A673 (cell line): ENCODE data around the gene PHC2. TPM values are rescaled to one million over a fixed set of nuclear protein-coding genes. Genes with fewer than 3 reads are reported as not detected.

Source experiments
- BruUV-seq: library from RNA; stranded (reverse); fragments of 400-500 nt; replicated peaks from 2 replicates; lab custom pipeline; 2021; lab: Mats Ljungman, UMichigan
- CTCF ChIA-PET: fragments of 300-600 bp; sonication (Branson Sonifier 250); formaldehyde crosslinking; loops from one replicate; lab custom pipeline; 2022; ENCODE audit warnings: antibody characterized with exemption; lab: Charles Lee
- POLR2A ChIA-PET: fragments of 300-600 bp; sonication (Branson Sonifier 250); formaldehyde crosslinking; loops from one replicate; lab custom pipeline; 2022; ENCODE audit warnings: antibody characterized with exemption; ENCODE audit not compliant: low non-redundant PET; lab: Charles Lee
- DNase-seq: peaks from one replicate; pipeline ENCODE4 v3.0.0-alpha.2; 2015; ENCODE audit warnings: low spot score
- H3K27ac ChIP-seq: fragments of 200-600 bp; sonication (generic); 2 replicates; pipeline ENCODE4 v1.5.1; 2016; ENCODE audit warnings: mixed run types, low read depth, mild to moderate bottlenecking, mixed read lengths, antibody characterized with exemption, low read length; ENCODE audit not compliant: poor library complexity, severe bottlenecking
- H3K27me3 ChIP-seq: fragments of 200-600 bp; sonication (generic); replicated peaks from 2 replicates; pipeline ENCODE4 v1.6.1; 2017; ENCODE audit warnings: mixed run types, low read depth, mild to moderate bottlenecking, mixed read lengths, antibody characterized with exemption, low read length; ENCODE audit not compliant: insufficient read depth, poor library complexity
- H3K36me3 ChIP-seq: fragments of 200-600 bp; sonication (generic); 2 replicates; pipeline ENCODE4 v1.6.1; 2016; ENCODE audit warnings: mixed run types, mild to moderate bottlenecking, mixed read lengths, antibody characterized with exemption, low read length; ENCODE audit not compliant: insufficient read depth, poor library complexity, severe bottlenecking
- H3K4me1 ChIP-seq: fragments of 200-600 bp; sonication (generic); 2 replicates; pipeline ENCODE4 v1.6.1; 2017; ENCODE audit warnings: mixed run types, mild to moderate bottlenecking, mixed read lengths, antibody characterized with exemption, low read length; ENCODE audit not compliant: insufficient read depth, poor library complexity, severe bottlenecking
- H3K4me3 ChIP-seq: fragments of 200-600 bp; sonication (generic); 2 replicates; pipeline ENCODE4 v1.5.1; 2016; ENCODE audit warnings: low read depth, mixed run types, mild to moderate bottlenecking, mixed read lengths, low read length; ENCODE audit not compliant: poor library complexity, severe bottlenecking
- H3K9me3 ChIP-seq: fragments of 200-600 bp; sonication (generic); 2 replicates; pipeline ENCODE4 v1.6.1; 2016; ENCODE audit warnings: mixed run types, low read depth, mild to moderate bottlenecking, mixed read lengths, antibody characterized with exemption, low read length; ENCODE audit not compliant: poor library complexity, severe bottlenecking
- CTCF ChIP-seq: fragments of 300-800, 200-600 bp; sonication (generic); conservative IDR thresholded peaks from 2 replicates; pipeline ENCODE4 v1.5.1; 2017; ENCODE audit warnings: low read depth, mild to moderate bottlenecking, antibody characterized with exemption, low read length, moderate library complexity, mixed read lengths
- EZH2 ChIP-seq: fragments of 200-600 bp; sonication (generic); IDR thresholded peaks from 2 replicates; pipeline ENCODE4 v1.6.1; 2017; ENCODE audit warnings: borderline replicate concordance, low read depth, mild to moderate bottlenecking, mixed read lengths, antibody characterized with exemption, low read length; ENCODE audit not compliant: poor library complexity, severe bottlenecking
- intact Hi-C: fragments of 100-400 bp; cut with micrococcal nuclease; formaldehyde crosslinking; loops from one replicate; pipeline ENCODE4 v1.10.0; 2022; ENCODE audit not compliant: unreplicated experiment
- total RNA-seq: library from RNA; stranded (reverse); gene quantifications from 2 replicates; pipeline ENCODE4 v1.2.3, GENCODE V29; 2021

PHC2 gene
- total RNA-seq, 1 experiment from 2014 or later, result 136 TPM

- Histone ChIP-seq H3K27ac (no peak overlapping the region), H3K4me1 (peaks cover 4% of the 10 kb centered on the region), H3K36me3 (no peaks in the 10 kb centered on the region), H3K4me3 (no peak overlapping the region), H3K9me3 (no peaks in the 10 kb centered on the region), H3K27me3 (no peaks in the 10 kb centered on the region)
- ChIA-PET CTCF (interaction anchor here (1.0 kb wide), 1 partner anchor 75 kb away, joined by 6 read pairs; no protein-coding TSS in a partner anchor), POLR2A (no interaction called here)
- intact Hi-C loops, result no loop called here
- BruUV-seq, result no TSS peak
- TF ChIP-seq CTCF (no peak), EZH2 (no peak)
- no peak for DNase-seq
These were observed 60.1 kb downstream of the PHC2 start for GRCh38 chr1:33370827-33371226.

DNA sequence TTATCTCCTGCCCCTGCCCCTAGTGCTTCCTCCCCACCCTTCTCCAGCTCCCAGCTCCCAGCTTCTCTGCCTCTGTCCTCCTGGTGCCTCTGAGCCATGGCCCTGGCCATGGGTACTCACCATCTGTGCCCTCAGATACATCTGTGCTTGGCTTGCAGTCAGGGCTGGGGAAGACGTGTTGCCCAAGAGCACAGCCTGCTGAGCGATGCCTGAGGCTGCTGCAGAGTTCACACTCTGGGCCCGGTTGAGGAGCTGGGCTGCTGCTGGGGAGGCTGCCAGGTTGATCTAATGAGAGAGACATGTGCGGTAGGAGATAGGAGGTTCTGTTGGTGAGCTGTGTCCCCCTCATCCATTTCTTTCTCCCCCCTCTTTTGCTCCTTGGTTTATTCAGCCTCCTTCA, 60.6 kb downstream of the PHC2 start:
- no peak for DNase-seq
- no TSS peak for BruUV-seq

GRCh38 chr1:33369764-33370163, 61.1 kb downstream of the PHC2 start:
- BruUV-seq, result no TSS peak

More for the DNA sequence above, 60.6 kb downstream of the PHC2 start:
- CTCF ChIA-PET, result interaction anchor here (0.6 to 1.0 kb wide), 2 partner anchors 75 to 86 kb away, joined by 4 to 6 read pairs; no protein-coding TSS in a partner anchor
- no peaks in the 10 kb centered on the region for H3K27me3 ChIP-seq
- H3K27ac ChIP-seq, result no peak overlapping the region
- POLR2A ChIA-PET, result no interaction called here
- no peaks in the 10 kb centered on the region for H3K36me3 ChIP-seq
- H3K9me3 ChIP-seq, result no peaks in the 10 kb centered on the region
- no peak for TF ChIP-seq EZH2
- TF ChIP-seq CTCF, result no peak
- H3K4me3 ChIP-seq, result no peak overlapping the region
- intact Hi-C loops, result no loop called here
- peaks cover 9% of the 10 kb centered on the region for H3K4me1 ChIP-seq

More at GRCh38 chr1:33369764-33370163, 61.1 kb downstream of the PHC2 start:
- Histone ChIP-seq H3K27ac (no peak overlapping the region), H3K27me3 (no peaks in the 10 kb centered on the region), H3K4me1 (peaks cover 14% of the 10 kb centered on the region), H3K4me3 (no peak overlapping the region), H3K9me3 (no peaks in the 10 kb centered on the region), H3K36me3 (no peaks in the 10 kb centered on the region)
- no peak for TF ChIP-seq EZH2
- TF ChIP-seq CTCF, result no peak
- DNase-seq, result no peak
- intact Hi-C loops, result loop anchor here (5.0 kb wide), 1 partner anchor 103 kb away; the partner anchor contains the start of gene ZSCAN20
- POLR2A ChIA-PET, result no interaction called here
- CTCF ChIA-PET, result interaction anchor here (0.6 to 1.0 kb wide), 2 partner anchors 74 to 86 kb away, joined by 4 to 6 read pairs; no protein-coding TSS in a partner anchor
